Fibroblast of lung (primary cell): Measurements from ENCODE around the gene AMPD2. TPM values are rescaled to one million over a fixed set of nuclear protein-coding genes. Genes with fewer than 3 reads are reported as not detected.

Experiments used
- DNase-seq, 2 donors: peaks; one replicate each; pipeline versions ENCODE4 v3.0.0 to v3.0.0-alpha.2; 2010; ENCODE audit warnings: low read depth in 2 of 2
- H2AFZ ChIP-seq: 2 replicates; pipeline ENCODE4 v1.5.1; 2012; ENCODE audit warnings: low read length, control low read depth, inconsistent platforms
- H3K27ac ChIP-seq: 2 replicates; pipeline ENCODE4 v1.5.1; 2011; ENCODE audit warnings: low read length, control low read depth; ENCODE audit not compliant: insufficient read depth
- H3K27me3 ChIP-seq: 2 replicates; pipeline ENCODE4 v1.5.1; 2011; ENCODE audit warnings: mild to moderate bottlenecking, low read length; ENCODE audit not compliant: control insufficient read depth, insufficient read depth
- H3K36me3 ChIP-seq: 2 replicates; pipeline ENCODE4 v1.5.1; 2011; ENCODE audit warnings: low read length; ENCODE audit not compliant: control insufficient read depth, insufficient read depth
- H3K4me1 ChIP-seq: 2 replicates; pipeline ENCODE4 v1.5.1; 2011; ENCODE audit warnings: low read length; ENCODE audit not compliant: control insufficient read depth, insufficient read depth; ENCODE audit errors: extremely low read depth
- H3K4me2 ChIP-seq: 2 replicates; pipeline ENCODE4 v1.5.1; 2011; ENCODE audit warnings: low read length, control low read depth; ENCODE audit not compliant: insufficient read depth; ENCODE audit errors: extremely low read depth
- H3K4me3 ChIP-seq, 4 experiments: fragments of 200-600 bp in 1 of 4; sonication (generic) in 1 of 4; replicated peaks in 1 of 4; 2 replicates each; pipeline ENCODE4 v1.5.1; 2011 to 2016; ENCODE audit warnings: low read length in 4 of 4, low read depth in 3 of 4, mild to moderate bottlenecking in 3 of 4, control low read depth in 2 of 4, inconsistent platforms in 1 of 4, mixed read lengths in 1 of 4; ENCODE audit not compliant: insufficient read depth in 1 of 4; ENCODE audit errors: control extremely low read depth in 1 of 4
- H3K79me2 ChIP-seq: 2 replicates; pipeline ENCODE4 v1.5.1; 2012; ENCODE audit warnings: mild to moderate bottlenecking, low read length, inconsistent platforms; ENCODE audit not compliant: control insufficient read depth, insufficient read depth
- H3K9ac ChIP-seq: 2 replicates; pipeline ENCODE4 v1.5.1; 2011; ENCODE audit warnings: mild to moderate bottlenecking, low read length, control low read depth; ENCODE audit not compliant: insufficient read depth
- H3K9me3 ChIP-seq: 2 replicates; pipeline ENCODE4 v1.5.1; 2012; ENCODE audit warnings: low read depth, low read length; ENCODE audit not compliant: control insufficient read depth, insufficient read depth
- H4K20me1 ChIP-seq: 2 replicates; pipeline ENCODE4 v1.5.1; 2011; ENCODE audit warnings: low read length; ENCODE audit not compliant: control insufficient read depth, insufficient read depth; ENCODE audit errors: extremely low read depth
- CTCF ChIP-seq, 2 donors: IDR thresholded peaks in 1 of 2; conservative IDR thresholded peaks in 1 of 2; 1 replicate in 1 of 2; 2 replicates in 1 of 2; pipeline ENCODE4 v1.5.1; 2011 to 2012; ENCODE audit warnings: low read length in 2 of 2, control low read depth in 1 of 2, inconsistent platforms in 1 of 2, low read depth in 1 of 2, mild to moderate bottlenecking in 1 of 2
- EZH2 ChIP-seq: IDR thresholded peaks from 2 replicates; pipeline ENCODE4 v1.5.1; 2012; ENCODE audit warnings: low read length, control low read depth, mild to moderate bottlenecking; ENCODE audit errors: missing control alignments
- polyA plus RNA-seq, 2 donors: library from polyadenylated mRNA; depleted of rRNA in 1 of 2; stranded (reverse) in 1 of 2; unstranded in 1 of 2; fragments of >200 nt; gene quantifications; 2 replicates each; pipeline ENCODE4 v1.2.1, GENCODE V29; 2011 to 2012; ENCODE audit warnings: missing spikeins in 1 of 2
- total RNA-seq: library from RNA; depleted of rRNA; stranded (reverse); fragments of >200 nt; gene quantifications from 2 replicates; pipeline ENCODE4 v1.2.1, GENCODE V29; 2014

The AMPD2 gene
- total and polyA plus RNA-seq, 2 donors (not counting 1 experiment from before 2014, with no cell fraction given), result 23.0 to 51.9 TPM

DNA sequence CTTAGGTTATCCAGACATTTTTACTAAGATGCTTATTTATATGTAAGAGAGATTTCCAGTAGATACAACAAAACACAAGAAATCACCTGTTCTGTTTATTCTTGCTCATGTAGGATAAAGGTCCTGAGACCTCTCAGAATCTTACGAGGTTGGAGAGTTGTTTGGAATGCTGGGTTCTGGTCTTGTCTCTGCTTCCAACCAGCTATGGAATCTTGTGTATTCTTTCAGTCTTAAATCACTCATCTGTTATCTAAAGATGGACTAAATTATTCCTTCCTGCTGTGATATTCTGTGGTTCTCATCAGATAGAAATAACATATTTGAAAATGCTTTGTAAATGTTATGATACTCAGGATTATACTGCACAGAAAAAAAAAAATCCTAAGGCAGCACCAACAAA lies 21.5 kb upstream of the AMPD2 start:
- no peak overlapping the region for H3K27ac ChIP-seq
- H2AFZ ChIP-seq, result no peak overlapping the region
- TF ChIP-seq EZH2, result no peak
- no peak for TF ChIP-seq CTCF (conservative IDR thresholded peaks at IDR 0.05 in 1 of 2, IDR thresholded peaks at IDR 0.05 in 1 of 2; ENCODE audit: low read depth in 1 of 2, low read length in 2 of 2)
- no peak overlapping the region for H3K9ac ChIP-seq
- H3K27me3 ChIP-seq, result no peaks in the 10 kb centered on the region
- H3K9me3 ChIP-seq, result no peaks in the 10 kb centered on the region
- H3K79me2 ChIP-seq, result no peaks in the 10 kb centered on the region
- H3K4me2 ChIP-seq, result no peak overlapping the region
- no peaks in the 10 kb centered on the region for H4K20me1 ChIP-seq
- H3K36me3 ChIP-seq, result peaks cover under 1% of the 10 kb centered on the region
- H3K4me1 ChIP-seq, result peaks cover 10% of the 10 kb centered on the region
- no peak overlapping the region for H3K4me3 ChIP-seq
- no peak for DNase-seq

GRCh38 chr1:109598655-109599054 lies 21.0 kb upstream of the AMPD2 start:
- TF ChIP-seq EZH2, result no peak
- peak in 1 of 2 donors; percentile 19 for TF ChIP-seq CTCF (conservative IDR thresholded peaks at IDR 0.05 in 1 of 2, IDR thresholded peaks at IDR 0.05 in 1 of 2; ENCODE audit: low read depth in 1 of 2, low read length in 2 of 2)
- Histone ChIP-seq H3K9ac (no peak overlapping the region), H3K36me3 (no peaks in the 10 kb centered on the region), H3K4me1 (peaks cover 10% of the 10 kb centered on the region), H3K79me2 (no peaks in the 10 kb centered on the region), H3K4me3 (no peak overlapping the region), H4K20me1 (no peaks in the 10 kb centered on the region), H3K27me3 (no peaks in the 10 kb centered on the region), H3K9me3 (no peaks in the 10 kb centered on the region), H3K27ac (no peak overlapping the region), H2AFZ (no peak overlapping the region), H3K4me2 (no peak overlapping the region)
- no peak for DNase-seq

DNA sequence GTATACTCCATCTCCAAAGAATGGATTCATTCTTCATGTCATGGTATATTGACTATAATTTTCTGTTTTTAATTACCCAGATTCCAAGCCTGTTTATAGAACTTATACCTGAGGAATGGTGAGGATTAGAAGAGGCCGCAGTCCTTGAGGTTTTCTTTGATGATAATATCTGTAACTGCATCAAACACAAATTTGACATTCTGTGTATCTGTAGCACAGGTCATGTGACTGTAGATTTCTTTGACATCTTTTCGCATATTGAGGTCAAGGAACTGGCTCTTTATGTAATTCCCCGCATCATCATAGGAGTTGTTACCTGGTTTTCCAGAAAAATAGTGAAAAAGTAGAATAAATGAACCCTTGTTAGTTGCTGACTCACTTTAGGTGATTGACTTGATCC lies 16.4 kb upstream of the AMPD2 start:
- TF ChIP-seq CTCF (conservative IDR thresholded peaks at IDR 0.05 in 1 of 2, IDR thresholded peaks at IDR 0.05 in 1 of 2; ENCODE audit: low read depth in 1 of 2, low read length in 2 of 2) (no peak), EZH2 (no peak)
- no peaks in the 10 kb centered on the region for H4K20me1 ChIP-seq
- H3K27me3 ChIP-seq, result no peaks in the 10 kb centered on the region
- no peaks in the 10 kb centered on the region for H3K9me3 ChIP-seq
- no peak overlapping the region for H3K4me2 ChIP-seq
- no peaks in the 10 kb centered on the region for H3K4me1 ChIP-seq
- no peak overlapping the region for H3K9ac ChIP-seq
- no peak for DNase-seq
- H2AFZ ChIP-seq, result no peak overlapping the region
- no peak overlapping the region for H3K27ac ChIP-seq
- H3K4me3 ChIP-seq, result no peak overlapping the region
- H3K79me2 ChIP-seq, result no peaks in the 10 kb centered on the region
- H3K36me3 ChIP-seq, result no peaks in the 10 kb centered on the region
